ENCODE results near the gene TYRO3. TPM values are rescaled to one million over a fixed set of nuclear protein-coding genes. Genes with fewer than 3 reads are reported as not detected.
A peak's percentile ranks its signal among the peaks of the same experiment; 100 is the strongest.

TYRO3 gene
- total and polyA plus RNA-seq, 2 of the 13 experiments (the other 11 are each of a cell fraction or from before 2014, with no cell fraction given) = 24.0 to 43.6 TPM

GRCh38 chr15:41577863-41578735 lies 19.1 kb downstream of the TYRO3 start:
- POLR2A ChIA-PET = interaction anchor here (0.8 to 1.8 kb wide), 5 partner anchors 9 to 85 kb away, joined by 3 to 20 read pairs (median 5); no protein-coding TSS in a partner anchor
- peak; percentile 23 for ATAC-seq
- no peak for FAIRE-seq

GRCh38 chr15:41578736-41579383 lies 19.8 kb downstream of the TYRO3 start:
- Histone ChIP-seq H3K4me3 (replicated peaks in 1 of 3; ENCODE audit: insufficient read depth in 1 of 3, low read depth in 2 of 3, low read length in 3 of 3) (no peak overlapping the region), H3K27me3 (ENCODE audit: control insufficient read depth in 1 of 2, insufficient read depth in 2 of 2, low read length in 2 of 2) (no peaks in the 10 kb centered on the region; a peak in 1 of 5 replicates), H3K9ac (ENCODE audit: insufficient read depth, low read depth, low read length) (no peak overlapping the region), H3K36me3 (replicated peaks in 1 of 2; ENCODE audit: control insufficient read depth in 1 of 2, insufficient read depth in 2 of 2, low read length in 2 of 2) (peaks cover 6 to 14% of the 10 kb centered on the region in 2 experiments; a peak in 3 of 5 replicates), H4K20me1 (ENCODE audit: insufficient read depth, low read length) (no peaks in the 10 kb centered on the region), H3K27ac (ENCODE audit: extremely low read length, insufficient read depth, low read length) (peak overlapping the region; percentile 16), H3K79me2 (ENCODE audit: insufficient read depth, low read length) (no peaks in the 10 kb centered on the region), H2AFZ (ENCODE audit: low read length) (no peak overlapping the region), H3K4me1 (ENCODE audit: insufficient read depth, low read length) (peaks cover 14% of the 10 kb centered on the region), H3K4me2 (ENCODE audit: low read depth, low read length) (no peak overlapping the region), H3K9me3 (ENCODE audit: low read length) (no peaks in the 10 kb centered on the region)
- intact Hi-C loops (cut with micrococcal nuclease; ENCODE audit: unreplicated experiment) (no loop called here), in situ Hi-C loops (cut with HindIII; ENCODE audit: extremely low pct_ligation_motif_present, low pct_unique_long_range_greater_than_20kb) (no loop called here)
- ATAC-seq (no peak; the same call in 2 of the 3 replicates), FAIRE-seq (no peak), DNase-seq (ENCODE audit: low spot score) (no peak)
- BruUV-seq (replicated peaks) = TSS peak; percentile 44
- TF ChIP-seq ZSCAN31 (CRISPR knock-in tag; IDR thresholded peaks at IDR 0.05; ENCODE audit: low read depth) (no peak), EEA1 (CRISPR knock-in tag; IDR thresholded peaks at IDR 0.05; ENCODE audit: borderline replicate concordance) (no peak), ZNF614 (CRISPR knock-in tag; IDR thresholded peaks at IDR 0.05; ENCODE audit: borderline replicate concordance) (no peak), MTF2 (CRISPR knock-in tag; IDR thresholded peaks at IDR 0.05; ENCODE audit: borderline replicate concordance) (no peak), ZNF616 (CRISPR knock-in tag; IDR thresholded peaks at IDR 0.05; ENCODE audit: low read depth) (no peak), RAD51 (IDR thresholded peaks at IDR 0.05; ENCODE audit: borderline replicate concordance) (no peak), TFAP4 (IDR thresholded peaks at IDR 0.05; ENCODE audit: borderline replicate concordance, low read depth) (no peak)
- WGBS (ENCODE audit: low lambda C conversion rate) = 84% methylated on average over 9 of the region's 9 CpGs
- ChIA-PET POLR2A (interaction anchor here (0.7 to 1.8 kb wide), 4 partner anchors 10 to 243 kb away, joined by 3 to 20 read pairs (median 4); no protein-coding TSS in a partner anchor), CTCF (ENCODE audit: low intra/inter-chr PET ratio, low total read pairs) (no interaction called here)

More at GRCh38 chr15:41577863-41578735, 19.1 kb downstream of the TYRO3 start:
- no peak overlapping the region for H2AFZ ChIP-seq (ENCODE audit: low read length)
- no peak for DNase-seq (ENCODE audit: low spot score)
- no peaks in the 10 kb centered on the region; a peak in 1 of 5 replicates for H3K27me3 ChIP-seq (ENCODE audit: control insufficient read depth in 1 of 2, insufficient read depth in 2 of 2, low read length in 2 of 2)
- in situ Hi-C loops (cut with HindIII; ENCODE audit: extremely low pct_ligation_motif_present, low pct_unique_long_range_greater_than_20kb) (no loop called here), intact Hi-C loops (cut with micrococcal nuclease; ENCODE audit: unreplicated experiment) (no loop called here)
- H3K36me3 ChIP-seq (replicated peaks in 1 of 2; ENCODE audit: control insufficient read depth in 1 of 2, insufficient read depth in 2 of 2, low read length in 2 of 2) = peaks cover 11 to 22% of the 10 kb centered on the region in 2 experiments; a peak in 3 of 5 replicates
- H3K4me2 ChIP-seq (ENCODE audit: low read depth, low read length) = no peak overlapping the region
- H3K79me2 ChIP-seq (ENCODE audit: insufficient read depth, low read length) = no peaks in the 10 kb centered on the region
- BruUV-seq (replicated peaks) = no TSS peak
- H3K9me3 ChIP-seq (ENCODE audit: low read length) = no peaks in the 10 kb centered on the region
- peaks cover 8% of the 10 kb centered on the region; the same call in 1 of the 2 replicates for H3K4me1 ChIP-seq (ENCODE audit: insufficient read depth, low read length)
- TF ChIP-seq AGO2 (optimal IDR thresholded peaks at IDR 0.05; ENCODE audit: low read depth, low read length) (peak; percentile 31), ZNF335 (CRISPR knock-in tag; IDR thresholded peaks at IDR 0.05) (no peak)
- H3K9ac ChIP-seq (ENCODE audit: insufficient read depth, low read depth, low read length) = no peak overlapping the region
- CTCF ChIA-PET (ENCODE audit: low intra/inter-chr PET ratio, low total read pairs) = no interaction called here
- 94% methylated on average over 4 of the region's 12 CpGs for WGBS (ENCODE audit: low lambda C conversion rate)
- H4K20me1 ChIP-seq (ENCODE audit: insufficient read depth, low read length) = no peaks in the 10 kb centered on the region
- no peak overlapping the region for H3K4me3 ChIP-seq (replicated peaks in 1 of 3; ENCODE audit: insufficient read depth in 1 of 3, low read depth in 2 of 3, low read length in 3 of 3)
- no peak overlapping the region for H3K27ac ChIP-seq (ENCODE audit: extremely low read length, insufficient read depth, low read length)

Data from HepG2 (cell line).